ENCODE measurements around the gene BNIP3. TPM values are rescaled to one million over a fixed set of nuclear protein-coding genes. Genes with fewer than 3 reads are reported as not detected.

The BNIP3 gene
- total RNA-seq, 1 donor from 2014 or later = 84.0 TPM

DNA sequence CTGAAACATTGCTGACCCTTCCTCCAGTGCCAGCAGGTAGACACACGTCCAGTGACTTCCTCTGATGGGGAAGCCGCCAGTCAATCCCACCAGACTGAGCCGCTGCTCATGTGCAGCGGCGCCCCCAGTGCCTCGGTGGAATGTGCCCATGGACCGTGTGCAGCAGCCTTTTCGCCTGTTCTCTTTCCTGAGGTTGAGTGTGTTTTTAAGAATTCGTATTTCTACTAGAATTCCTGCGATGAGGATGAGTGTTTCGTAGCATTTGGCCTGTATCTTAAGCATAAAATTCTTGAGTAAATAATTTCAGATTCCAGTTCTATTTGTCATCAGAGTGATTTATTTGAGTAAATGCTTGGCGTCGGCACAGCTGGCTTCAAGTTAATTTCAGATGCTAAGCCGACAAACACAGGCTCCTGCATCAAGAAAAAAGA, 35.4 kb downstream of the BNIP3 start:
- FAIRE-seq = no peak
- H3K36me3 ChIP-seq (ENCODE audit: control insufficient read depth, insufficient read depth, low read length) = peaks cover 22% of the 10 kb centered on the region
- H3K27me3 ChIP-seq (ENCODE audit: control insufficient read depth, insufficient read depth, low read length) = no peaks in the 10 kb centered on the region
- TF ChIP-seq, protein P1, sequence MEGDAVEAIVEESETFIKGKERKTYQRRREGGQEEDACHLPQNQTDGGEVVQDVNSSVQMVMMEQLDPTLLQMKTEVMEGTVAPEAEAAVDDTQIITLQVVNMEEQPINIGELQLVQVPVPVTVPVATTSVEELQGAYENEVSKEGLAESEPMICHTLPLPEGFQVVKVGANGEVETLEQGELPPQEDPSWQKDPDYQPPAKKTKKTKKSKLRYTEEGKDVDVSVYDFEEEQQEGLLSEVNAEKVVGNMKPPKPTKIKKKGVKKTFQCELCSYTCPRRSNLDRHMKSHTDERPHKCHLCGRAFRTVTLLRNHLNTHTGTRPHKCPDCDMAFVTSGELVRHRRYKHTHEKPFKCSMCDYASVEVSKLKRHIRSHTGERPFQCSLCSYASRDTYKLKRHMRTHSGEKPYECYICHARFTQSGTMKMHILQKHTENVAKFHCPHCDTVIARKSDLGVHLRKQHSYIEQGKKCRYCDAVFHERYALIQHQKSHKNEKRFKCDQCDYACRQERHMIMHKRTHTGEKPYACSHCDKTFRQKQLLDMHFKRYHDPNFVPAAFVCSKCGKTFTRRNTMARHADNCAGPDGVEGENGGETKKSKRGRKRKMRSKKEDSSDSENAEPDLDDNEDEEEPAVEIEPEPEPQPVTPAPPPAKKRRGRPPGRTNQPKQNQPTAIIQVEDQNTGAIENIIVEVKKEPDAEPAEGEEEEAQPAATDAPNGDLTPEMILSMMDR (IDR thresholded peaks at IDR 0.05; ENCODE audit: insufficient read depth, low read length, severe bottlenecking) = no peak
- no peak overlapping the region for H3K4me3 ChIP-seq (ENCODE audit: low read depth, low read length)
- DNase-seq (ENCODE audit: low read depth) = peak; percentile 83

DNA sequence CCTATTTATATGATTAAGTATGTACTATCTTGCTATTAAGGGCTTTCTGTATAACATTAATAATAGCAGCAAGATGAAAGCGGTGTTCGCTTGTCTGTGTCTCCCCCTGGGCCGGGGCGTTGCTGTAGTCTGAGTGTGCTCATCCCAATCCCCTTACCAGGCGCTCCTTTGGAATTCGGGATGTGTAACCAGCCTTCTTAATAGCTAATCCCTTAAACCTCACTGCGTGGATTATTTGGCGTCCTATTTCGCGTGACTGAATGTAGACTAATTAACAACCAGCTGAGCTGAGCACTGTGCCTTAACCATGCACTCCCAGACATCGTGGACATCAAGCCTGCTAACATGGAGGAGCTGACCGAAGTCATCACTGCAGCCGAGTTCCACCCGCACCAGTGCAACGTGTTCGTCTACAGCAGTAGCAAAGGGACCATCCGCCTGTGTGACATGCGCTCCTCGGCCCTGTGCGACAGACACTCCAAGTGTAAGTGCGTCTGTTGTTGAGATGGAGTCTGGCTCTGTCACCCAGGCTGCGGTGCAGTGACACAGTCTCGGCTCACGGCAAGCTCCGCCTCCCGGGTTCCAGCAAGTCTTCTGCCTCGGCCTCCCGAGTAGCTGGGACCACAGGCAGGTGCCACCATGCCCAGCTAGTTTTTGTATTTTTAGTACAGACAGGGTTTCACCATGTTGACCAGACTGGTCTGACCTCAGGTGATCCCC, 36.6 kb downstream of the BNIP3 start:
- H3K27me3 ChIP-seq (ENCODE audit: control insufficient read depth, insufficient read depth, low read length) = no peaks in the 10 kb centered on the region
- TF ChIP-seq, protein P1 (IDR thresholded peaks at IDR 0.05; ENCODE audit: insufficient read depth, low read length, severe bottlenecking) = no peak
- no peak for FAIRE-seq
- peaks cover 22% of the 10 kb centered on the region for H3K36me3 ChIP-seq (ENCODE audit: control insufficient read depth, insufficient read depth, low read length)
- DNase-seq (ENCODE audit: low read depth) = no peak
- no peak overlapping the region for H3K4me3 ChIP-seq (ENCODE audit: low read depth, low read length)

DNA sequence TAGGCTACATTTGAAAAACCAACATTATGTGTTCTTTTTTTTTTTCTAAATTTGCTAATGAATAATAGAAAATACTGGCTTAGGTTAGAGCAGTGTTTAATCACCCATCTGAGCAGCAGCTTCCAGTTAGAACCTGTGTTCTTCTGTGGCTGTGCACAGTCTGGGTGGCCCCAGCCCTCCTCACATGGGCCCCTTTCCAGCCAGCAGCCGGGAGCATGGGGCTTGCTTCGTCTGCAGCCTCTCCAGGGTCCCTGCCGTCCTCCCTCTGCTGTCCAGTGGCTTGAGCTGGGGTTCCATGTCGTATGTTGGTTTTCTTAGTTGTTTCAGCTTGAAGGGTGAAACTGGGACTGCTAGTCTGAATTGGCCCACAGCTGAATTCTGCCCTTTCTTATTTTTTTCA, 37.3 kb downstream of the BNIP3 start:
- Histone ChIP-seq H3K36me3 (ENCODE audit: control insufficient read depth, insufficient read depth, low read length) (peaks cover 24% of the 10 kb centered on the region), H3K27me3 (ENCODE audit: control insufficient read depth, insufficient read depth, low read length) (no peaks in the 10 kb centered on the region), H3K4me3 (ENCODE audit: low read depth, low read length) (no peak overlapping the region)
- no peak for DNase-seq (ENCODE audit: low read depth)
- no peak for FAIRE-seq
- TF ChIP-seq, protein P1 (IDR thresholded peaks at IDR 0.05; ENCODE audit: insufficient read depth, low read length, severe bottlenecking) = no peak

DNA sequence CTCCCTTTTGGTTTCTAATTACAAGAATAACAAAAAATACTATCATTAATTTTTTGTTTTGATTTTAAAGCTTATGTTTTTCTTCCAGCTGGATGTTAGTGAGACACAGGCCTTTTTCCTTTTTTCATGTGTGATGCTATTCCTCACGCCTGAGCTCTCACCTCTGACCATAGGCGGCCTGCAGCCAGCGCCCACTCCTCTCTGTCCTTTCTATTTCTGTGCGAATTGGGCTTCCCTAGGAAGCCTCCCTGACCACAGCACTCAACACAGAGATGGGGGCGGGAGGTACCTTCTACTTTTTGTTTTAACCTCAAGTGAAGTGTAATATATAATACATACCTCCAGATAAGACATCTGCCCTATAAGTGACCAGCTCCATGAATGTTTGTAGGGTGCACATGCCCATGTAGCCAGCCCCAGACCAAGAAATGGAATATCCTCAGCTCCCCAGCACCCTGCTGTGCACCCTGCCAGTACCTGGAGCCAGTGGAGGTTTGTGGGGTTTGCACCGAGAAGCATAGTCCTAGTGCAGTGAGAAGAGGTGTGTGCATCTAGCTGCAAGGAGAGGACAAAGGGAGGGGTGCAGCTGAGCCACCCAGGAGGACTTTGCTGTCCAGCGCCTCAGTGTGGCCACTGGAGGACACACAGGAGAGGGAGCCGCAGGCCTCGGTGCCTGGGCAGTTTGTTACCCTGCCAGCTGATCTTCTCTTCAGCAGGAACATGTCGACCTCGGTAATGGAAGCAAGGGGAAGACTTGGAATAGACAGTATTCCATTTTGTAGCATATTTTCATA, 38.5 kb downstream of the BNIP3 start:
- no peak overlapping the region for H3K4me3 ChIP-seq (ENCODE audit: low read depth, low read length)
- TF ChIP-seq, protein P1 (IDR thresholded peaks at IDR 0.05; ENCODE audit: insufficient read depth, low read length, severe bottlenecking) = peak; percentile 56
- H3K27me3 ChIP-seq (ENCODE audit: control insufficient read depth, insufficient read depth, low read length) = no peaks in the 10 kb centered on the region
- peaks cover 18% of the 10 kb centered on the region for H3K36me3 ChIP-seq (ENCODE audit: control insufficient read depth, insufficient read depth, low read length)
- no peak for FAIRE-seq
- no peak for DNase-seq (ENCODE audit: low read depth)

DNA sequence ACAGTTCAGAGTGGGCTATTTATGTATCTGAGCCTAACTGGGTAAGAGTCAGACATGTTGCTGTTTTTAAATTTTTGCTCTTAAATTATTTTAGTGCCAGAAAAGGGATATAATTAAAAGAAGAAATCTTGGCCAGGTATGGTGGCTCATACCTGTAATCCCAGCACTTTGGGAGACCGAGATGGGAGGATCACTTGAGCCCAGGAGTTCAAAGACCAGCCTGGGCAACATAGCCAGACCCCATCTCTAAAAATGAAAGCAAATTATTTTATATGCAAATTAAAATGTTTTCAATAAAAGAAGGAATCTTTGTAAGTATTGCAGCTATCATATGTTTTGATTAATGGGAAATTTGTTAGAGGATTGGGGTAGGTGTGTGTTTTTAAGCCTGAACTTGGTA, 39.3 kb downstream of the BNIP3 start:
- FAIRE-seq (no peak), DNase-seq (ENCODE audit: low read depth) (no peak)
- H3K36me3 ChIP-seq (ENCODE audit: control insufficient read depth, insufficient read depth, low read length) = peaks cover 19% of the 10 kb centered on the region

More for the DNA sequence above, 39.3 kb downstream of the BNIP3 start:
- no peaks in the 10 kb centered on the region for H3K27me3 ChIP-seq (ENCODE audit: control insufficient read depth, insufficient read depth, low read length)
- TF ChIP-seq, protein P1 (IDR thresholded peaks at IDR 0.05; ENCODE audit: insufficient read depth, low read length, severe bottlenecking) = no peak
- no peak overlapping the region for H3K4me3 ChIP-seq (ENCODE audit: low read depth, low read length)

Data from bronchial epithelial cell (primary cell).